NCI-H128 (cell line): ENCODE results near the gene TMEM131.

Source experiments
- DNase-seq: peaks from one replicate; lab custom pipeline; 2025; ENCODE audit not compliant: unreplicated experiment; lab: John Stamatoyannopoulos, UW

Gene TMEM131

GRCh38 chr2:97765933-97766332 lies 229.8 kb downstream of the TMEM131 start:
- peak; percentile 75 for DNase-seq

GRCh38 chr2:97764559-97765263 lies 231.0 kb downstream of the TMEM131 start:
- no peak for DNase-seq

- no peak for DNase-seq
Observed at GRCh38 chr2:97763176-97763845, 232.4 kb downstream of the TMEM131 start.

GRCh38 chr2:97761192-97761591 lies 234.6 kb downstream of the TMEM131 start:
- no peak for DNase-seq

GRCh38 chr2:97760480-97761049 lies 235.2 kb downstream of the TMEM131 start:
- DNase-seq = no peak

GRCh38 chr2:97759727-97760407 lies 235.9 kb downstream of the TMEM131 start:
- no peak for DNase-seq

GRCh38 chr2:97758131-97758705 lies 237.5 kb downstream of the TMEM131 start:
- DNase-seq = no peak

GRCh38 chr2:97757062-97757461 lies 238.7 kb downstream of the TMEM131 start:
- no peak for DNase-seq

- DNase-seq = no peak
Observed at GRCh38 chr2:97755491-97755890, 240.3 kb downstream of the TMEM131 start.

- DNase-seq = no peak
Observed at GRCh38 chr2:97754690-97755346, 240.9 kb downstream of the TMEM131 start.

- no peak for DNase-seq
Observed at GRCh38 chr2:97752342-97753334, 243.1 kb downstream of the TMEM131 start.

- peak; percentile 71 for DNase-seq
Observed at GRCh38 chr2:97751752-97752151, 244.0 kb downstream of the TMEM131 start.

- DNase-seq = no peak
Observed at GRCh38 chr2:97750017-97750416, 245.7 kb downstream of the TMEM131 start.

- DNase-seq = no peak
Observed at GRCh38 chr2:97749581-97749980, 246.2 kb downstream of the TMEM131 start.

GRCh38 chr2:97747716-97748115 lies 248.0 kb downstream of the TMEM131 start:
- DNase-seq = no peak

GRCh38 chr2:97747285-97747684 lies 248.5 kb downstream of the TMEM131 start:
- no peak for DNase-seq

GRCh38 chr2:97745474-97746174 lies 250.1 kb downstream of the TMEM131 start:
- DNase-seq = no peak

GRCh38 chr2:97743913-97744312 lies 251.8 kb downstream of the TMEM131 start:
- DNase-seq = no peak

GRCh38 chr2:97742381-97742847 lies 253.3 kb downstream of the TMEM131 start:
- DNase-seq = no peak
